Measurements from ENCODE around the gene DACT2. TPM values are rescaled to one million over a fixed set of nuclear protein-coding genes. Genes with fewer than 3 reads are reported as not detected.

Gene DACT2
- total RNA-seq, 2 donors from 2014 or later: 16.6 to 39.9 TPM

DNA sequence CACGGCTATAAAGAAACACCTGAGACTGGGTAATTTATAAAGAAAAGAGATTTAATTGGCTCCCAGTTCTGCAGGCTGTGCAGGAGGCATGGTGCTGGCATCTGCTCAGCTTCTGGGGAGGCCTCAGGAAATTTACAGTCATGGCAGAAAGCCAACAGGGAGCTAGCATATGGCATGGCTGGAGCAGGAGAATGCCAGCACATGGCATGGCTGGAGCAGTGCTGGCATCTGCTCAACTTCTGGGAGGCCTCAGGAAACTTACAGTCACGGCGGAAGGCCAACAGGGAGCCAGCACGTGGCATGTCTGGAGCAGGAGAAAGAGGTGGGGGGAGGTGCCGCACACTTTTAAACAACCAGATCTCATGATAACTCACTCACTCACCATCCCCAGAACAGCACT lies 32.5 kb upstream of the DACT2 start:
- no peak overlapping the region for H3K27ac Mint-ChIP-seq
- no peaks in the 10 kb centered on the region for H3K27me3 ChIP-seq (ENCODE audit: control insufficient read depth, insufficient read depth, low read length, poor library complexity, severe bottlenecking)
- no peak overlapping the region for H3K9ac ChIP-seq (ENCODE audit: extremely low read depth, low read length, poor library complexity, severe bottlenecking)
- H3K9me3 Mint-ChIP-seq: peaks cover 3% of the 10 kb centered on the region
- peaks cover 8% of the 10 kb centered on the region for H3K4me1 ChIP-seq (ENCODE audit: control insufficient read depth, insufficient read depth, low read length)
- no peaks in the 10 kb centered on the region for H3K36me3 Mint-ChIP-seq (ENCODE audit: low read depth)
- H3K4me3 ChIP-seq (ENCODE audit: low read length): no peak overlapping the region
- H3K27me3 Mint-ChIP-seq (ENCODE audit: insufficient read depth): peaks cover 14% of the 10 kb centered on the region
- TF ChIP-seq, protein P1, sequence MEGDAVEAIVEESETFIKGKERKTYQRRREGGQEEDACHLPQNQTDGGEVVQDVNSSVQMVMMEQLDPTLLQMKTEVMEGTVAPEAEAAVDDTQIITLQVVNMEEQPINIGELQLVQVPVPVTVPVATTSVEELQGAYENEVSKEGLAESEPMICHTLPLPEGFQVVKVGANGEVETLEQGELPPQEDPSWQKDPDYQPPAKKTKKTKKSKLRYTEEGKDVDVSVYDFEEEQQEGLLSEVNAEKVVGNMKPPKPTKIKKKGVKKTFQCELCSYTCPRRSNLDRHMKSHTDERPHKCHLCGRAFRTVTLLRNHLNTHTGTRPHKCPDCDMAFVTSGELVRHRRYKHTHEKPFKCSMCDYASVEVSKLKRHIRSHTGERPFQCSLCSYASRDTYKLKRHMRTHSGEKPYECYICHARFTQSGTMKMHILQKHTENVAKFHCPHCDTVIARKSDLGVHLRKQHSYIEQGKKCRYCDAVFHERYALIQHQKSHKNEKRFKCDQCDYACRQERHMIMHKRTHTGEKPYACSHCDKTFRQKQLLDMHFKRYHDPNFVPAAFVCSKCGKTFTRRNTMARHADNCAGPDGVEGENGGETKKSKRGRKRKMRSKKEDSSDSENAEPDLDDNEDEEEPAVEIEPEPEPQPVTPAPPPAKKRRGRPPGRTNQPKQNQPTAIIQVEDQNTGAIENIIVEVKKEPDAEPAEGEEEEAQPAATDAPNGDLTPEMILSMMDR (conservative IDR thresholded peaks at IDR 0.05): no peak
- H3K4me1 Mint-ChIP-seq: peaks cover 10% of the 10 kb centered on the region
- H3K4me3 Mint-ChIP-seq: no peak overlapping the region
- no peak overlapping the region for H3K27ac ChIP-seq (ENCODE audit: low read depth, low read length)
- DNase-seq: peak; percentile 13
- WGBS, 2 experiments (ENCODE audit: insufficient coverage in 1 of 2, insufficient read length in 1 of 2): 83 to 89% methylated on average over 1 to 5 of the region's 5 CpGs
- H3K9me3 ChIP-seq (ENCODE audit: control insufficient read depth, low read length): peaks cover 6% of the 10 kb centered on the region
- no peaks in the 10 kb centered on the region for H3K36me3 ChIP-seq (ENCODE audit: control insufficient read depth, insufficient read depth, low read length)

DNA sequence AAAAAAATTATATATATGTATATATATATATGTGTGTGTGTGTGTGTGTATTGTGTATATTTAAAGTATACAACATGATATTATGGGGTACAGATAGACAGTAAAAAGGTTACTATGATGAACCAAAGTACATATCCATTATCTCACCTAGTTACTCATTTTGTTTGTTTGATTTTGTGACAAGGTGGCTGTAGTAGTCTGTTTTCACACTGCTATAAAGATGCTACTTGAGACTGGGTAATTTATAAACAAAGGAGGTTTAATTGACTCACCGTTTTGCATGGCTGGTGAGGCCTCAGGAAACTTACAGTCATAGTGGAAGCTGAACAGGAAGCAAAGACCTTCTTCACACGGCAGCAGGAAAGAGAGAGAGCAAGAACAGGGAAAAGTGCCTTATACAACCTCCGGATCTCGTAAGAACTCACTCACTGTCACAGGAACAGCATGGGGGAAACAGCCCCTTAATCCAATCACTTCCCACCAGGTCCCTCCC lies 30.2 kb upstream of the DACT2 start:
- Mint-ChIP-seq H3K4me3 (no peak overlapping the region), H3K27me3 (ENCODE audit: insufficient read depth) (peaks cover 22% of the 10 kb centered on the region), H3K4me1 (peaks cover 11% of the 10 kb centered on the region), H3K36me3 (ENCODE audit: low read depth) (no peaks in the 10 kb centered on the region), H3K27ac (peak overlapping the region; percentile 20), H3K9me3 (peaks cover 3% of the 10 kb centered on the region)
- Histone ChIP-seq H3K4me1 (ENCODE audit: control insufficient read depth, insufficient read depth, low read length) (no peaks in the 10 kb centered on the region), H3K4me3 (ENCODE audit: low read length) (no peak overlapping the region), H3K27me3 (ENCODE audit: control insufficient read depth, insufficient read depth, low read length, poor library complexity, severe bottlenecking) (no peaks in the 10 kb centered on the region), H3K9me3 (ENCODE audit: control insufficient read depth, low read length) (peaks cover 6% of the 10 kb centered on the region), H3K9ac (ENCODE audit: extremely low read depth, low read length, poor library complexity, severe bottlenecking) (no peak overlapping the region), H3K36me3 (ENCODE audit: control insufficient read depth, insufficient read depth, low read length) (no peaks in the 10 kb centered on the region), H3K27ac (ENCODE audit: low read depth, low read length) (no peak overlapping the region)
- 62 to 70% methylated on average over 2 to 4 of the region's 4 CpGs for WGBS, 2 experiments (ENCODE audit: insufficient coverage in 1 of 2, insufficient read length in 1 of 2)
- TF ChIP-seq, protein P1 (conservative IDR thresholded peaks at IDR 0.05): no peak
- peak; percentile 54 for DNase-seq

DNA sequence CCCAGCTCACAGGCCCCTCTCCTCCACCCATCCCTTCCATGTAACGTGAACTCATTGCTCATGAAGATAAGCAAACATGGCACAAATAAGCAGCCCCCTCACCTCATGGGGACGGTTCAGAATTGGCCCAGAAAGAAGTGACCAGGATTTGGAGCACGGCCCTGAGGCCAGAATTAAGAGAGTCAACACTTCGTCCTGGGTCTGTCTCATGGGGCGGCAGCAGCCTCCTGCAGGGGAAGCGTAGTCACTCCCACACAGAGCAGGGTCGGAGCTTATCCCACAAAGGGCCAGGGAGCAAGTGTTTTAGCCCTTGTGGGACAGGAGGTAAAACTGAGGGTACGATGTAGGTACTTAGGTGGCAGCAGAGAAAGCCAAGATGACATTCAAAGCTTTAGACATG lies 28.6 kb upstream of the DACT2 start:
- 91 to 93% methylated on average over 8 of the region's 8 CpGs for WGBS, 2 experiments (ENCODE audit: insufficient coverage in 1 of 2, insufficient read length in 1 of 2)
- Mint-ChIP-seq H3K27me3 (ENCODE audit: insufficient read depth) (peaks cover 29% of the 10 kb centered on the region), H3K27ac (no peak overlapping the region), H3K9me3 (peaks cover 3% of the 10 kb centered on the region), H3K4me1 (peaks cover 23% of the 10 kb centered on the region), H3K36me3 (ENCODE audit: low read depth) (no peaks in the 10 kb centered on the region), H3K4me3 (no peak overlapping the region)
- peaks cover 6% of the 10 kb centered on the region for H3K9me3 ChIP-seq (ENCODE audit: control insufficient read depth, low read length)
- no peak overlapping the region for H3K27ac ChIP-seq (ENCODE audit: low read depth, low read length)
- no peak overlapping the region for H3K4me3 ChIP-seq (ENCODE audit: low read length)
- H3K9ac ChIP-seq (ENCODE audit: extremely low read depth, low read length, poor library complexity, severe bottlenecking): no peak overlapping the region
- H3K27me3 ChIP-seq (ENCODE audit: control insufficient read depth, insufficient read depth, low read length, poor library complexity, severe bottlenecking): no peaks in the 10 kb centered on the region
- TF ChIP-seq, protein P1 (conservative IDR thresholded peaks at IDR 0.05): no peak
- no peaks in the 10 kb centered on the region for H3K4me1 ChIP-seq (ENCODE audit: control insufficient read depth, insufficient read depth, low read length)
- no peaks in the 10 kb centered on the region for H3K36me3 ChIP-seq (ENCODE audit: control insufficient read depth, insufficient read depth, low read length)
- DNase-seq: peak; percentile 35

Measured in endodermal cell (in vitro differentiated cells).